ENCODE data around the gene TTBK1. TPM values are rescaled to one million over a fixed set of nuclear protein-coding genes. Genes with fewer than 3 reads are reported as not detected.

Gene TTBK1
- polyA plus RNA-seq, 4 donors = 0.25 to 0.39 (median 0.28) TPM

DNA sequence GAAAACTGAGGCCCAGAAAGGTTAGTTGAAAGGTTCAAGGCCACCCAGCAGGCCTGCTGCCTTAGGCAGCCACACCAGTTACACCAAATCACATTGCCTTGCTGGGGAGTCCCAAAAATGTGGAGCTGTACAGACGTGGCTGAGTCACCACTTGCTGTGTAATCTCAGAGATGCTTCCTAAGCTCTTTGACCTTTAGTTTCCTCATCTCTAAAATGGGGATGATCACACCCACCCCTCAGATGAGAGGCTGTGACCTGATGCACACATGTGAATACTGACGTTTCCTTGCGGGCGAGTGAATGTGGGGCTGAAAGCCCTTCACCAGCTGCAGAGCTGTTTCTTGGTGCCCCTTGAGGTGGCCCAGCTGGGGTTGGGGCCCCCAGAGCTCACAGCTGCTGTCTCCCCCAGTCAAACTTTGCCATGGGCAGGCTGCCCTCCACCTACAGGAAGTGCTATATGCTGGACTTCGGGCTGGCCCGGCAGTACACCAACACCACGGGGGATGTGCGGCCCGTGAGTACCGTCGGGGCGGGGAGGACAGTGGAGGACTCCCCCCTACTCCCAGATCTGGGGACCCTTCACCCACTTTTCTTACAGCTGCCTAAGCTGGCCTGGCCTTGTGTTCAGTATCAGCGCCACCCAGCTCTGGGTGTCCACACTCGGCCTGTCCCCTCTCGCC lies 11.0 kb downstream of the TTBK1 start:
- DNase-seq (ENCODE audit: low read depth in 4 of 4, low spot score in 3 of 4) = no peak

DNA sequence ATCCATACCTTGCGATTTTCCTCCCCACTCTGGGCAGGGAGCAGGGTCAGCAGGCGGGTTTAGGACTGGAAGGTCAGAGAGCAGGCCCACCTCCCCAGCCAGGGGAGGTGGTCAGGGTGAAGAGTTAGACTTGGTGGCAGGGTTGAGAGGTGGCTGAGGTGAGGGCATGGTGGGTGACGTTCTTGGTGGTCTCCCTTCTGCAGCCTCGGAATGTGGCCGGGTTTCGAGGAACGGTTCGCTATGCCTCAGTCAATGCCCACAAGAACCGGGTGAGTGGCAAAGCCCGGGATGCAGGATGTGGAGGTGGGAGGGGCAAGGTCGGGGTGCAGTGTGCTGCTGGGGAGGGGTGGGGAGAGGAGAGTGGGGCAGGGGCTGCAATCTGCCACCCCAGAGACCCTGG lies 11.6 kb downstream of the TTBK1 start:
- DNase-seq (ENCODE audit: low read depth in 4 of 4, low spot score in 3 of 4) = no peak

DNA sequence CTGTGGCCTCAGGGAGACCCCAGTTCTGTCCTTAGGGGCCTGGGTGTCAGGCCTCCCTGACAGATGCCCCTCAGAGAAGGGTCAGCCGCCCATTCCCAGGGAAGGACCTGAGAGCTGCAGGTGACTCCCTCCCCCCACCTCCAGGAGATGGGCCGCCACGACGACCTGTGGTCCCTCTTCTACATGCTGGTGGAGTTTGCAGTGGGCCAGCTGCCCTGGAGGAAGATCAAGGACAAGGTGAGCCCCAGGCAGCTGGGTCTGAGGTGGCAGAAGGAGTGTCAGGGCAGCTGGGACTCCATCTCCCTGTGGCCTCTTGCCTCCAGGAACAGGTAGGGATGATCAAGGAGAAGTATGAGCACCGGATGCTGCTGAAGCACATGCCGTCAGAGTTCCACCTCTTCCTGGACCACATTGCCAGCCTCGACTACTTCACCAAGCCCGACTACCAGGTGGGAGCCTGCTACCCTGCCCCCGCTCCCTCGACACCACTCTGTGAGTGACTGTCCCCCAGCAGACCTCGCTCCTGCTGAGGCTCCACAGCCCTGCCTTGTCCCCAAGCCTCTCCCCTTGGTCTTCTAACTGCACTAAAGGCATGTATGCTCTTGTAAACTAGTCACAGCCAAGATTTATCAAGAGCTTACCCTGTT lies 12.2 kb downstream of the TTBK1 start:
- no peak for DNase-seq (ENCODE audit: low read depth in 4 of 4, low spot score in 3 of 4)

DNA sequence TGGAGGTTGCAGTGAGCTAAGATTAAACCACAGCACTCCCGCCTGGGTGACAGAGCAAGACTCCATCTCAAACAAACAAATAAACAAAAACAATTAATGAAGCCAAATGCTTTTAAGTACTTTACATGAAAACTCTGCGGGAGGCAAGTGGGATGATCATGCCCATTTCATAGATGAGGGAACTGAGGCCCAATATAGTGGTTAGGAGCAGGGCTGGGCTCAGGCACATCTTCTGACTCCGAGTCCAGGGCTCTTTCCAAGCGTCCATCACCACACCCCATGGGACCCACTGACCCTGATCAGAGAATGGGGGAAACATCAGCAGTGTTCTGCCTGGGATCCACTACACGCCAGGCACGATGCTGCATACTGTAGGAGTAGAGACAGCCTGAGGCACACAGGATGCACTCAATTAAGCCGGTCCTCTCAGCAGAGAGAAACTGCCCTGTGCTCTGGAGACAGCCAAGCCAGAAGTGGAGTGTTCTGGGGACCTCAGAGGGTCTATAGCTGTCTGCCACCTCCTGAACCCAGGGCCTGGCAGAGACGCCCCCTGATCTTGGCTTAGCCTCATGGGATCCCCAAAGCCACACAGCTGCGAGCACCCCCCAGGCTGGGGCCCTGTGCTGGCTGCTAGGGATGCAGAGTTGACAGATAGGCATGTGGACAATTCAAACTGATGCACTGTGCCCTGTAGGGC lies 13.5 kb downstream of the TTBK1 start:
- no peak for DNase-seq (ENCODE audit: low read depth in 4 of 4, low spot score in 3 of 4)

DNA sequence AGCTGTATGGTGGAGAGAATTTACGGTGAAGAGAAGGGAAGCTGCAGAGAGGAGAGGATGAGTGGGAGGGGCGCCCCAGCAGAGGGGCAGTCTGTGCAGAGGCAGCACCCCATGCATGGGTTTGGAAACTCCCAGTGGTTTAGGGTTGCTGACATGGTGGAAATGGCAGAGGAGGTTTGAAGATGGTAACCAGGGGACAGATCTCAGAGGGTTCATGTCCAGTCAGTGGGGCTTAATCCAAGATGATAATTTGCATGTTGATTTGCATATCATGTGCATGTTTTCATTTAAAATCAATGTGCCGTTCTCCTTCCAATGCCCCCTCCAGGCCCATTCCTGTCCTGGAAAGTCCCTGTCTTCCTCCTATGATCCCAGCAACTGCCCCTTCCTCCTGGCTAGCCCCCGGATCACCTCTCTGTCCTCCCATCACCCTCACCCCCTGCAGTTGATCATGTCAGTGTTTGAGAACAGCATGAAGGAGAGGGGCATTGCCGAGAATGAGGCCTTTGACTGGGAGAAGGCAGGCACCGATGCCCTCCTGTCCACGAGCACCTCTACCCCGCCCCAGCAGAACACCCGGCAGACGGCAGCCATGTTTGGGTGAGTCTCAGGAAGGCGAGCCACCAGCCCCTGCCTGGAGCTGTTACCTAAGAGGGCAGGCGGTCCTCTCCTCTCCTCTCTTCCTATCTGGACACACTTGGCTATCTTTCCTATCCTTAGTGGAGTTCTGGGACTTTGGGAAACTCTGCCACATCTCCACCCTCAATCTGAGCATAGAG lies 14.3 kb downstream of the TTBK1 start:
- DNase-seq (ENCODE audit: low read depth in 4 of 4, low spot score in 3 of 4) = no peak

DNA sequence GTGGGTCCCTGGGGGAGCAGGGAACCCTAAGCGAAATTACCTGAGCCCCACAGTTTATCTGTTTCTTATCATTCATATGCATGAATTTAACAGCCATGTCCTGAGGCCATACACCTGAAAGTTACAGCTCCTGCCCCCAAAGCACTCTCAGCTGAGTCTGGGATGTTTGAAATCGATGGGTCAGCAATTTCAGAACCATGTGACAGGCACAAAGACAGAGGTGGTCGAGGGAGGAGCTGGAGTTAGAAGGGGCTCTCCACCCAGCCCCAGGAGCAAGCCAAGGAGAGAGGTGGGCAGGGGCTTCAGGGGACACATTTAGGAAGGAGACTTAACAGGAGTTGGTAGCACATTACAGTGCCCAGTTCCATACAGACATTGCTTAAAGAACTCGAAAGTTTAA lies 14.9 kb downstream of the TTBK1 start:
- DNase-seq (ENCODE audit: low read depth in 4 of 4, low spot score in 3 of 4) = no peak

DNA sequence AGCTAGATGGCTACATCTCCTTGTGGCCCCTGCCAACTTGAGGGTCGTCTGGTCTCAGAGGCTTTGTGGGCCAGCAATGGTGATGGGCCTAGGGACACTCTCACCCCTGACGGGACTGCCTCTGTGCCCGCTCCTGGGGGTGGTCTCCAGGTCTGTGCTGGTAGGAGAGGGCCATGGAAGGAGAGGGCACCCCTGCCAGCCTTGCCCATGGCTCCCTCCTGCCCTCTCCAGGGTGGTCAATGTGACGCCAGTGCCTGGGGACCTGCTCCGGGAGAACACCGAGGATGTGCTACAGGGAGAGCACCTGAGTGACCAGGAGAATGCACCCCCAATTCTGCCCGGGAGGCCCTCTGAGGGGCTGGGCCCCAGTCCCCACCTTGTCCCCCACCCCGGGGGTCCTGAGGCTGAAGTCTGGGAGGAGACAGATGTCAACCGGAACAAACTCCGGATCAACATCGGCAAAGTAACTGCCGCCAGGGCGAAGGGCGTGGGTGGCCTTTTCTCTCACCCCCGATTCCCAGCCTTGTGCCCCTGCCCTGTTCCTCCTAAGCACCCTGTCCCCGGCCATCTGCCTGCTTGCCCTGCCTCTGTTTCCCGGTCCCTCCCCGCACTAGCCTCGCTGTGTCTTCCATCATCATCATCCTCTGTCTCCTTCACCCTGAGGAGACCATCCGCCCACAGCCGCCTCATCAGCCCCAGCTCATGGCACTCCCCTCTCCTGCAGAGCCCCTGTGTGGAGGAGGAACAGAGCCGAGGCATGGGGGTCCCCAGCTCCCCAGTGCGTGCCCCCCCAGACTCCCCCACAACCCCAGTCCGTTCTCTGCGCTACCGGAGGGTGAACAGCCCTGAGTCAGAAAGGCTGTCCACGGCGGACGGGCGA lies 15.8 kb downstream of the TTBK1 start:
- DNase-seq (ENCODE audit: low read depth in 4 of 4, low spot score in 3 of 4) = no peak

DNA sequence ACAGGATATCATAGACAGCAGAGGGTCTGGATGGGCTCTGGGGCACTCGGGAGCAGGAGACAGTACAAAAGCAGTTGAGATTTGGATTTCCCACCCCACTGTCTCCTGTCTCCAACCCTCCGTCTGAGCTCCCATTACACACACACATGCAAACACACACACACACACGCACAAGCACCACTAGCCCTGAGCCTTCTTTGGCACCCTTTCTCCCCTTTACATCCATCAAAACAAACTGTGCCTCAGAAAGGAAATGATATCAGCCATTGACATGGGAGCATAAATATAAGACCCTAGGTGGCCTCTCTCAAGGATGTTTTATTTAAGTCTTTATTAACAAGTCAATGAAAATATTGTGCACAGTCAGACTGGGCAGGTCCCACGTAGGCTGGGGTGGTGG lies 17.5 kb downstream of the TTBK1 start:
- DNase-seq (ENCODE audit: low read depth in 4 of 4, low spot score in 3 of 4) = no peak

DNA sequence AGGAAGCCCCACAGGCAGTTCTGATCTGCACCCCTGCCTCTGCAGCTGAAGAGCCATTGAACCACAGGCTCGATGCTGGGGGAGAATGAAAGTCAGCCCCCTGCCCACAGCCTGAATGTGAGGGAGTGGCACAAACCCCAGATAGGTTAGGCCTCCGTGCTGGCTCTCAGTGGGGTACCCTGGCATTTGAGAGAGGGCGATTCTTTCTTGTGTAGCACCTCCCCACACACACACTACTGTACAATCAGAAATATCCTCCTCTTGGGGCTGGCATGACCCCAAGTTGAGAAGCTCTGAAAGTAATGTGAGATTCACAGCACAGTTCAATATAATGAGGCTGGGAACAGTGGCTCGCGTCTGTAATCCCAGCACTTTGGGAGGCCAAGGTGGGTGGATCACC lies 17.9 kb downstream of the TTBK1 start:
- DNase-seq (ENCODE audit: low read depth in 4 of 4, low spot score in 3 of 4) = no peak

DNA sequence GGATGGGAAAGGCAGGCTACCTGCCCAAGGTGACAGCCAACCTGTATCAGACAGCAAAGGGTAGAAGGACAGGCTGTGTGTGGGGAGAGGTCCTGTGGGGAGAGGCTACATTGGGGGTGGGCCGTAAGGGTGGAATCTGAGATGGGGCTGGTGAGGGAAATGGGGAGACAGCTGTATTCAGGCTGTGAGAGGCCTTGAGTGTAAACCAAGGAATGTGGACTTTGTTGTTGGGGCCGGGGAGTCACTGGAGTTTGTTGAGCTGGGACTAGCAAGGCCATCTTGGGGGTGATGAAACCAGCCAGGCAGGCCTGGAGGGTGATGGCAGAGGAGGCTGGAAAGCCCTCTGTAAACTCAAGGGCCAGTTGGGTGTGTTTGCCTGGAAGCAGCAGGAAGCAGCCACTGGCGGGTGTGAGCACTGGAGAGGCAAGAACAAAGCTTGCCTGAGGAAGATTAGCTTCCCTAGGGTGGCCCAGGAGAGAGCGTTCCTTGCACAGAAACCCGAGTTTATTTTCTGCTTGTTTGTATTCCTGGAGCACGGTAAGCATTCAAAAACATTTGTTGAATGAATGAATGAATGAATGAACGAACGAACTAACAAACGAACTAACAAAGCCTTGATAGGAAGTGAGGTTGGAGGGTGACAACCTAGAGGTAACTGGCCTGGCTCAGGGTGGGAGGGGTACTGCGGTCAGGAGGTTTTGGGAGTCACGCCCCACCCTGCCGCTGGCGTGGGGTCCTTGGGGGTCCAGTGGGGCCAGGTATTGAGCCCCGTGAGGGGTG lies 18.9 kb downstream of the TTBK1 start:
- no peak for DNase-seq (ENCODE audit: low read depth in 4 of 4, low spot score in 3 of 4)

DNA sequence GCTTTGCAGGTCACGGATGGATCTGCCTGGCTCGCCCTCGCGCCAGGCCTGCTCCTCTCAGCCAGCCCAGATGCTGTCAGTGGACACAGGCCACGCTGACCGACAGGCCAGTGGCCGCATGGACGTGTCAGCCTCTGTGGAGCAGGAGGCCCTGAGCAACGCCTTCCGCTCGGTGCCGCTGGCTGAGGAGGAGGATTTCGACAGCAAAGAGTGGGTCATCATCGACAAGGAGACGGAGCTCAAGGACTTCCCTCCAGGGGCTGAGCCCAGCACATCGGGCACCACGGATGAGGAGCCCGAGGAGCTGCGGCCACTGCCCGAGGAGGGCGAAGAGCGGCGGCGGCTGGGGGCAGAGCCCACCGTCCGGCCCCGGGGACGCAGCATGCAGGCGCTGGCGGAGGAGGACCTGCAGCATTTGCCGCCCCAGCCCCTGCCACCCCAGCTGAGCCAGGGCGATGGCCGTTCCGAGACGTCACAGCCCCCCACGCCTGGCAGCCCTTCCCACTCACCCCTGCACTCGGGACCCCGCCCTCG lies 19.6 kb downstream of the TTBK1 start:
- DNase-seq (ENCODE audit: low read depth in 4 of 4, low spot score in 3 of 4) = no peak

DNA sequence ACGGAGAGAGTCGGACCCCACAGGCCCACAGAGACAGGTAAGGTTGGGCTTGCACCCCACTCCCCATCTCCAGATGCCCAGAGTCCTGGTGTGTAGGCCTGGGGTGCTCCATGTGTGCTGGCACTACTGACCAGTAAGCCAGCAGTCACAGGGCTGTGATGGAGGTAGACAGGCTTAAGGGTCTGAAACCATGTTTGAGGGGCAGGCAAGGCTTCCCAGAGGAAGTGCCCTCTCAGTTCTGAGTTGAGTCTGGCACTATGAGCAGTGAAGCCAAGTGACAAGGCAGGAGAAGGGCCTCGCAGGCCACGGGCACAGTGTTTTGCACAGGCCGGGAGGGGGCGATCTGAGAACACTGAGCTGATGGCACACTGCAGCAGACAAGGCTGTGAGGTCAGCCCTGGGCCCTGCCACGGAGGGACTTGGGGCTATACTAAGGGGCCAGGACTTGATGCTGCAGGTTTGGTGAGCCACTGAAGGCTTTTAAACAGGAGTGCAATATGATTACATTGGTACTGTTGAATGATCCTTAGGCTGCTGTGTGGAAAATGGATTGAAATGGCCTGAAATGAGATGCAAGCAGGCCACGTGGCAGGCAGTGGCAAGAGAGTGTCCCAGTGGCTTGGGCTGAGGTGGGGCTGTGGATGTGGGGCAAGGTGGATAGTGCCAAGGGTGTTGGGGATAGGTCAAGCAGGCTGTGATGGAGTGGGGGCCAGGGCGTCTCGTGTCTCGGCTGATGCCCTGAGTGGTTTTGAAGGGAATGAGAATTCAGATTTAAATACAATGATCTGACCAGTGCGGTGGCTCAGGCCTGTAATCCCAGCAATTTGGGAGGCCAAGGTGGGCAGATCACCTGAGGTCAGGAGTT lies 20.3 kb downstream of the TTBK1 start:
- no peak for DNase-seq (ENCODE audit: low read depth in 4 of 4, low spot score in 3 of 4)

DNA sequence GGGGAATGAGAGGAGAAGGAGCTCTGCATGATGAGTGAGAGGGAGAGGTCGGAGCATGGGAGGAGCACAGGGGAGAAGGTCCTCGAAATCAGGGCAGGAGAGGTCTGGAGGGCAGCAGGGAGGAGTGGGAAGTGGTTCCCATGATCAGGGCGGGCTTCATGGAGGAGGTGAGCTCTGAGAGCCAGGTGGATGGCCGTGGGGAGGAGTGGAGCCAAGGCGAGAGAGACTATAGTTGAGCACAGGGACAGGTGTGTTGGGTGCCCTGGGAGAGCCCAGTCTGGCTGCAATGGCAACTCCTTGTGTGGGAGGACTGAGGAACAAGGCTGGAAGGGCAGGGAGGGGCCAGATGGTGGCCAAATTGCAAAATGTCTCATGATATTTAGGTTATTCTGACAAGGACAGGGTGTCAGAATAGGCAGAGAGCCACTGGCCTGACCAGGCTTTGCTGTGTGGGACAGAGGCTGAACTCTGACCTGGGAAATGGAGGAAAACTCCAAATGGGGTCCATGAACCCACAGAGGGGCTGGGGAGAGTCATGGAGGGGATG lies 21.4 kb downstream of the TTBK1 start:
- no peak for DNase-seq (ENCODE audit: low read depth in 4 of 4, low spot score in 3 of 4)

DNA sequence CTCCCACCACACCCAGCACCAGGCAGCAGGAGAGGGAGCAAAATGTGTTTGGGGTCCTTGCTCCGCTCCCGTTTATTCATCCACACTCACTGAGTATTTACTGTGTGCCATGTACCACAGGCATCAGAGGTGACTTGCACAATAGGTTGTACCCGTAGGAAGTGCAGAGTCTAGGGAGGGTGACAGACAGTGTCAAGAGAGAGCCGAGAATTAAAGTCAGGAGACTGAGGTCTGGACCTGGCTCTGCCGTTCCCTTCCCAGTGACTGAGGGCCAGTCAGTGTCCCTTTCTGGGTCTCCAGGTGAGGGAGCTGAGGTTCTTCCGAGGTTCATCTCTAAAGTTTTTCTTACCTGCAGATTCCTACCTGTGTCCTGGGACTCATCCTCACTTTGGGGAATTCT lies 22.3 kb downstream of the TTBK1 start:
- DNase-seq (ENCODE audit: low read depth in 4 of 4, low spot score in 3 of 4) = no peak

DNA sequence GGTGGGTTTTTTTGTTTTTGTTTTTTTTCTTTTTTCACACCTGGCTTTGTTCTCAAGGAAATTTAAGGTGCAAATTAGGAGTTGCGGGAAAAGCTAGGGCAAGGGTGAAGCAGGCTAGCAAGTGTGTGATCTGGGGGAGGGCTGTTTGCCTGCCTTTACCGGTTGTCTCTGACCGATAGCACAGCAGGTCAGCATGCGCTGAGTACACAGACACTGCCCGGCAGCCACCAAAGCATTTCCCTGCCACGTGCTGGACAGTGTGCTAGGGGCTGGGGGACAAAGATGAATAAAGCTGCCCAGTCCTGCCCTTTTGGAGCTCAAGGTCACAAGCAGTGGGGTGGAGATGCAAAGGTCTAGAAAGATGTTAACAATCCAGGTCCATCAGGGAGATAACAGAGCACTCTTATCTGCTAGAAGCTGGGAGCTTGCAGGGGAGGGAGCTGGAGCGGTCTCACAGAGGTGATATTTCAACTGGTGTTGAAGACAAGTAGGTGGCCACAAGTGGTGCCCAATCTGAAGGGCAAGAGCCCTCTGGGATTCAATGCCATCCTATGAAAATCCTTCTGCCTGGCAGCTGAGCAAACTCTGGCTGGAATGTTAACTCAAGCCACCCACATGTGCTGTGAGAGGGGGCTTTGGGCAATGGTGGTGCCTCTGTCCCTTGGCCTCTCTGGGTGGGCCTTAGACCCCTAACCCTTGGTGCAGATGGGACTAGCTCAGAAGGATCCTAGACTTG lies 24.5 kb downstream of the TTBK1 start:
- DNase-seq (ENCODE audit: low read depth in 4 of 4, low spot score in 3 of 4) = no peak

DNA sequence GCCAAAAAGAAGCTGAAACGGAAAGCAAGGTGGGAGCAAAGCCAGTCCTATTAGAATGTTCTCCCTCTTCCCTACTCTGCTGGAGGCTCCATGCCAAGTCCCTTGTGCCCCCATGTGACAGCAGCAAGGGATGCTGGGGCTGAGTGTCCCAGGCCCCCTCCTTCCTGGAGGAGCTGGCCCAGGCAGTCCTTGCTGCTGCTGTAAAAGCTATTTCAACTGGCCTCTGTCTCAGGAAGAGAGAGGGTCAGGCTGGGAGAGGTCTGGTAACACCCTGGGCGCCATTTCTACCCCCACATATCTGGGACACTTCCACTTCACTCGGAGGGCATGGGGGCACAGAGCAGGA lies 25.0 kb downstream of the TTBK1 start:
- no peak for DNase-seq (ENCODE audit: low read depth in 4 of 4, low spot score in 3 of 4)

DNA sequence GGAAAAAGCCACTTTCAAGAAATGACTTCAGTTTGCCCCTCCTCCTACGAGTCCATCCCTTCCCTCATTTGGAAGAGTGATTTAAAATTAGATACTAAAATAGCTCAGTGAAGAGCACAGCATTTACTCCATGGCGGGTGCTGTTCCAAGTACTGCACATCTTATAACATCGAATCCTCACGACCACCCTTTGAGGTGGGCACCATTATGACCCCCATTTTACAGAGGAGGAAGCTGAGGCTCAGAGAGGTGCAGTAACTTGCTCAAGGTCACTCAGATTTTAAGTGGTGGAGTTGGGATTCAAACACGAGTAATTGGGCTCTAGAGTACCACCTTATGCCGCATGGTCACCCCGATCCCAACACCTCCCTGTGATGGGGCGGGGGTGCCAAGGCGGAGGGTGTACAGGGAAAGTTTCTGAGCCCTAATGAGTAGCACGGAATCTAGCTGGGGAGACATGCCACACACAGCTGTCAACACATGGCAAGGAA lies 25.5 kb downstream of the TTBK1 start:
- no peak for DNase-seq (ENCODE audit: low read depth in 4 of 4, low spot score in 3 of 4)
